Fibroblast of lung (primary cell): Measurements from ENCODE around the gene NUP62.

Experiments used
- CTCF ChIP-seq, 2 donors: IDR thresholded peaks in 1 of 2; conservative IDR thresholded peaks in 1 of 2; 1 replicate in 1 of 2; 2 replicates in 1 of 2; pipeline ENCODE4 v1.5.1; 2011 to 2012; ENCODE audit warnings: low read length in 2 of 2, control low read depth in 1 of 2, inconsistent platforms in 1 of 2, low read depth in 1 of 2, mild to moderate bottlenecking in 1 of 2
- EZH2 ChIP-seq: IDR thresholded peaks from 2 replicates; pipeline ENCODE4 v1.5.1; 2012; ENCODE audit warnings: low read length, control low read depth, mild to moderate bottlenecking; ENCODE audit errors: missing control alignments

DNA sequence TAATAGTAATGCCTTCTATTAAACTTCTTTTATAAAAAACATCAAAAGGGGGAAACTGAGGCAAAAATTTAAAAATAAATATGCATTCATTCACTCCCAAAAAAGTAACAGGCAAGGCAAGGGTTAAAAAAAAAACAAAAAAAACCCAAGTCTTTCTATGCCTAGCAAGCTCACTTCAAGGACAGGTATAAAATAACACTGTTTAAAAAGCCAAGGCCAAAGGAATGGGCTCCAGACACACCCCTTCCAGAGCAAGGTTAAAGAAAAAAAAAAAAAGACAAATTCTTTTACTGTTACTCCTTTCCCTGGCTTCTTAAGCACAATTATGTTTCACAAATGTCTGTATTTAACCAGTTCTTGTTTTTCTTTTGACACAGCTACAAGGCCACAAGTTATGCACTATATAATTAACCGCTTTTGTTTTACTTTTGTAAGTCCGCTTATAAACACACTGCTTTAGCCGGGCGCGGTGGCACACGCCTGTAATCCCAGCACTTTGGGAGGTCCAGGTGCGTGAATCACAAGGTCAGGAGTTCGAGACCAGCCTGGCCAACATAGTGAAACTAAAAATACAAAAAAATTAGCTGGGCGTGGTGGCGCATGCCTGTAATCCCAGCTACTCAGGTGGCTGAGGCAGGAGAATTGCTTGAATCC is 28.1 kb upstream of the NUP62 start:
- TF ChIP-seq CTCF (conservative IDR thresholded peaks at IDR 0.05 in 1 of 2, IDR thresholded peaks at IDR 0.05 in 1 of 2; ENCODE audit: low read depth in 1 of 2, low read length in 2 of 2) (no peak), EZH2 (no peak)
